Nephron (organoid): ENCODE results near the gene TTC34.
A peak's percentile ranks its signal among the peaks of the same experiment; 100 is the strongest.

ENCODE experiments used
- H3K27ac Mint-ChIP-seq, 3 experiments: 2 replicates each; pipeline ENCODE4 v1.8.0; 2020; ENCODE audit warnings: mixed read lengths in 3 of 3, mild to moderate bottlenecking in 2 of 3, moderate library complexity in 1 of 3
- H3K27me3 Mint-ChIP-seq: 2 replicates; pipeline ENCODE4 v1.8.0; 2021; ENCODE audit warnings: low read depth, mild to moderate bottlenecking, moderate library complexity, mixed read lengths
- H3K36me3 Mint-ChIP-seq: 2 replicates; pipeline ENCODE4 v1.8.0; 2020; ENCODE audit warnings: low read depth, mixed read lengths
- H3K4me1 Mint-ChIP-seq: 2 replicates; pipeline ENCODE4 v1.8.0; 2020; ENCODE audit warnings: mixed read lengths
- H3K4me3 Mint-ChIP-seq, 3 experiments: 2 replicates each; pipeline ENCODE4 v1.8.0; 2020; ENCODE audit warnings: mild to moderate bottlenecking in 3 of 3, mixed read lengths in 3 of 3, moderate library complexity in 2 of 3
- H3K9me3 Mint-ChIP-seq: 2 replicates; pipeline ENCODE4 v1.8.0; 2020; ENCODE audit warnings: mixed read lengths
- TF ChIP-seq, protein P1 (sequence below), 3 experiments: fragments of 200-600 bp; sonication (generic); IDR thresholded peaks; one replicate each; pipeline ENCODE4 v1.5.0; 2021; ENCODE audit warnings: antibody characterized with exemption in 3 of 3; ENCODE audit not compliant: unreplicated experiment in 3 of 3

TTC34 gene, protein sequence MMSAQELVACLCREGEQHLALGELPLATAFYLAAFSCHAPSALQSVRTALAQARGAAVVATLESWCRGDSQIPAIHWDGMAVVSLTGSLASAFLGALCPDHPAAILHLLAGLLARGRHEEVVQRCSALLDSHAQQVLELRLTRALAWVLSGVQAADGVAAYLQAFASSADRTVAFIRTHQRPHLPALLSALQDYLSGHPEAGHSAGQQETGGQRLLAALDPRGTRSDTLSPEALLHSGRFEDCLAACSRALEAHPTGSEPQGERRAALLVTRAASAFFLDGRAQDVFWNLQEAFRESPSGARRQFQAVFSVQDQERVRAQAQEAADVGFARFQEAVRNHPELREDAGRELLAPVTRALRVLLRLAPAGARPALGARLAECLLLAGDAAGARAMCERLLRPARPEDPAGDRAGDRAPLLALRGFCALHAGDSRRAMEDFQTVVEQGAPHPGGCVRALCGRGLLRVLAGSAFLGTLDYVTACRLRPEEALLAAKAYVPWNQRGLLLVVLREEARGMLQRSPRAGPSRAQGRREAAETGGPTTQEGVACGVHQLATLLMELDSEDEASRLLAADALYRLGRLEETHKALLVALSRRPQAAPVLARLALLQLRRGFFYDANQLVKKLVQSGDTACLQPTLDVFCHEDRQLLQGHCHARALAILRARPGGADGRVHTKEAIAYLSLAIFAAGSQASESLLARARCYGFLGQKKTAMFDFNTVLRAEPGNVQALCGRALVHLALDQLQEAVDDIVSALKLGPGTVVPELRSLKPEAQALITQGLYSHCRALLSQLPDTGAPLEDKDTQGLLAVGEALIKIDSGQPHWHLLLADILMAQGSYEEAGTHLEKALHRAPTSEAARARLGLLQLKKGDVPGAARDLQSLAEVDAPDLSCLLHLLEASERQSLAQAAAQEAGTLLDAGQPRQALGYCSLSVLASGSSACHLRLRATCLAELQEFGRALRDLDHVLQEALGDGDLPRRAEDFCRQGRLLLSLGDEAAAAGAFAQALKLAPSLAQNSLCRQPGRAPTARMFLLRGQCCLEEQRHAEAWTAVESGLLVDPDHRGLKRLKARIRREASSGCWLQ

GRCh38 chr1:2801535-2802291 is at the start of gene TTC34:
TSS of gene TTC34 (minus strand) at chr1:2801693. CDS start at chr1:2800827, 866 bp downstream.
- H3K27ac Mint-ChIP-seq, result no peak within 1 kb of the TSS

GRCh38 chr1:2850502-2850901 is 49.0 kb upstream of the TTC34 start:
- Mint-ChIP-seq H3K36me3 (peaks cover 4% of the 10 kb centered on the region), H3K27me3 (peaks cover 27% of the 10 kb centered on the region), H3K9me3 (peaks cover 8% of the 10 kb centered on the region), H3K4me1 (peaks cover under 1% of the 10 kb centered on the region), H3K4me3 (no peak overlapping the region), H3K27ac (no peak overlapping the region)
- TF ChIP-seq, protein P1, sequence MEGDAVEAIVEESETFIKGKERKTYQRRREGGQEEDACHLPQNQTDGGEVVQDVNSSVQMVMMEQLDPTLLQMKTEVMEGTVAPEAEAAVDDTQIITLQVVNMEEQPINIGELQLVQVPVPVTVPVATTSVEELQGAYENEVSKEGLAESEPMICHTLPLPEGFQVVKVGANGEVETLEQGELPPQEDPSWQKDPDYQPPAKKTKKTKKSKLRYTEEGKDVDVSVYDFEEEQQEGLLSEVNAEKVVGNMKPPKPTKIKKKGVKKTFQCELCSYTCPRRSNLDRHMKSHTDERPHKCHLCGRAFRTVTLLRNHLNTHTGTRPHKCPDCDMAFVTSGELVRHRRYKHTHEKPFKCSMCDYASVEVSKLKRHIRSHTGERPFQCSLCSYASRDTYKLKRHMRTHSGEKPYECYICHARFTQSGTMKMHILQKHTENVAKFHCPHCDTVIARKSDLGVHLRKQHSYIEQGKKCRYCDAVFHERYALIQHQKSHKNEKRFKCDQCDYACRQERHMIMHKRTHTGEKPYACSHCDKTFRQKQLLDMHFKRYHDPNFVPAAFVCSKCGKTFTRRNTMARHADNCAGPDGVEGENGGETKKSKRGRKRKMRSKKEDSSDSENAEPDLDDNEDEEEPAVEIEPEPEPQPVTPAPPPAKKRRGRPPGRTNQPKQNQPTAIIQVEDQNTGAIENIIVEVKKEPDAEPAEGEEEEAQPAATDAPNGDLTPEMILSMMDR (IDR thresholded peaks at IDR 0.05; ENCODE audit: unreplicated experiment in 3 of 3), result no peak

More at GRCh38 chr1:2801535-2802291, at the start of gene TTC34:
- peaks cover 9% of the 10 kb centered on the region for H3K9me3 Mint-ChIP-seq
- H3K4me3 Mint-ChIP-seq, result no peak within 1 kb of the TSS
- H3K27me3 Mint-ChIP-seq, result peaks cover 4% of the 10 kb centered on the region
- no peaks in the 10 kb centered on the region for H3K4me1 Mint-ChIP-seq
- no peaks in the 10 kb centered on the region for H3K36me3 Mint-ChIP-seq
- TF ChIP-seq, protein P1 (IDR thresholded peaks at IDR 0.05; ENCODE audit: unreplicated experiment in 3 of 3), result peak in 2 of 3 experiments; percentile 13 to 21

DNA sequence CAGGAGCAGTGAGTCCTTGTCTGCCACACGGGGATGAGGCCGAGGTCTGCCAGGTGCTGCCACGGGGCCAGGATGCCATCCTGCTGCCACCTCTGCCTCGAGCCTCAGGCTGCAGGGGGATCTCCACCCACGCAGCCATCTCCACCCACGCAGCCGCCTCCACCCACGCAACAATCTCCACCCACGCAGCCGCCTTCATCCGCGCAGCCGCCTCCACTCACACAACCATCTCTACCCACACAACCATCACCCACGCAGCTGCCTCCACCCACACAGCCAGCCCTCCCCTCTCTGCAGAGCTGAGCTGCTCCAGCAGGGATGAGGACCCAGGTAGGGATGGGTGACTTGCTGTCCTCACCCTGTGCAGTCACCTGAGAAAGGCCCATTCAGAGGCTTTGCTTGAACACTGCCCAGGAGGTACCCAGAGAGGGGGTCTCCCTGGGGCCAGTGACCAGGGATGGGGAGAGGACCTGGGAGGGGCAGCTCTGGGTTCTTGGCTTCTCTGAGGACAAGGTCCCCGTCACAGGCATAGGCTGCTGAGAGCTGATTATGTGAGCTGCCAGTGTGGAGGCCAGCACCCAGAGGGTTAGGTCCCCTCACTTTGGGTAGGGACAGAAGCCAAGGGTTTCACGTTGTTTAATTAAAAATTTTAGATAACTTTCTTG is 46.6 kb upstream of the TTC34 start:
- H3K27ac Mint-ChIP-seq, result no peak overlapping the region
- peaks cover 11% of the 10 kb centered on the region for H3K36me3 Mint-ChIP-seq
- peaks cover 24% of the 10 kb centered on the region for H3K9me3 Mint-ChIP-seq
- no peak overlapping the region for H3K4me3 Mint-ChIP-seq
- TF ChIP-seq, protein P1 (IDR thresholded peaks at IDR 0.05; ENCODE audit: unreplicated experiment in 3 of 3), result no peak
- H3K4me1 Mint-ChIP-seq, result no peaks in the 10 kb centered on the region
- H3K27me3 Mint-ChIP-seq, result peaks cover 26% of the 10 kb centered on the region

GRCh38 chr1:2847086-2847985 is 45.8 kb upstream of the TTC34 start:
- Mint-ChIP-seq H3K27me3 (peaks cover 26% of the 10 kb centered on the region), H3K4me1 (no peaks in the 10 kb centered on the region), H3K9me3 (peaks cover 26% of the 10 kb centered on the region), H3K27ac (no peak overlapping the region), H3K4me3 (no peak overlapping the region), H3K36me3 (peaks cover 11% of the 10 kb centered on the region)
- TF ChIP-seq, protein P1 (IDR thresholded peaks at IDR 0.05; ENCODE audit: unreplicated experiment in 3 of 3), result no peak
